Peyer's patch (tissue), 4 donors: Measurements from ENCODE around the gene MTUS2. TPM values are rescaled to one million over a fixed set of nuclear protein-coding genes. Genes with fewer than 3 reads are reported as not detected.

Experiments used
- DNase-seq, 3 donors: peaks; one replicate each; pipeline ENCODE4 v3.0.0-alpha.2; 2017 to 2019
- H3K27ac ChIP-seq, 4 donors: fragments of 200-600 bp; sonication (generic); one replicate each; pipeline ENCODE4 v1.5.1; 2016 to 2019
- H3K27me3 ChIP-seq, 2 donors: fragments of 200-600 bp; sonication (generic); one replicate each; pipeline ENCODE4 v1.5.1; 2019
- H3K36me3 ChIP-seq, 3 donors: fragments of 200-600 bp; sonication (generic); one replicate each; pipeline ENCODE4 v1.5.1; 2016 to 2019
- H3K4me1 ChIP-seq, 4 donors: fragments of 200-600 bp; sonication (generic); one replicate each; pipeline ENCODE4 v1.5.1; 2016 to 2019
- H3K4me3 ChIP-seq, 4 donors: fragments of 200-600 bp; sonication (generic); 1 replicate in 3 of 4; 2 replicates in 1 of 4; pipeline ENCODE4 v1.5.1; 2016 to 2019; ENCODE audit warnings: mild to moderate bottlenecking in 1 of 4
- H3K9me3 ChIP-seq, 4 donors: fragments of 200-600 bp; sonication (generic); one replicate each; pipeline ENCODE4 v1.5.1; 2016 to 2019; ENCODE audit warnings: mild to moderate bottlenecking in 1 of 4
- POLR2A ChIP-seq, 2 donors: fragments of 450-650 bp; IDR thresholded peaks; one replicate each; pipeline ENCODE4 v1.5.1; 2017; ENCODE audit warnings: antibody characterized with exemption in 2 of 2, mild to moderate bottlenecking in 2 of 2, moderate library complexity in 2 of 2
- total RNA-seq, 4 donors: library from RNA; depleted of rRNA; stranded (reverse); fragments of >200 nt; gene quantifications; one replicate each; pipeline ENCODE4 v1.1.0, GENCODE V29; 2016
- TF ChIP-seq, protein P1 (sequence below), 6 experiments: fragments of 450-650 bp in 4 of 6; fragments of 200-600 bp in 2 of 6; sonication (generic) in 1 of 6; IDR thresholded peaks; one replicate each; pipeline ENCODE4 v1.5.1; 2017 to 2019; ENCODE audit warnings: antibody characterized with exemption in 6 of 6, mild to moderate bottlenecking in 3 of 6, moderate library complexity in 1 of 6

The MTUS2 gene
- total RNA-seq, 4 donors from 2014 or later: 0.13 to 0.28 (median 0.18) TPM; not detected in 1

DNA sequence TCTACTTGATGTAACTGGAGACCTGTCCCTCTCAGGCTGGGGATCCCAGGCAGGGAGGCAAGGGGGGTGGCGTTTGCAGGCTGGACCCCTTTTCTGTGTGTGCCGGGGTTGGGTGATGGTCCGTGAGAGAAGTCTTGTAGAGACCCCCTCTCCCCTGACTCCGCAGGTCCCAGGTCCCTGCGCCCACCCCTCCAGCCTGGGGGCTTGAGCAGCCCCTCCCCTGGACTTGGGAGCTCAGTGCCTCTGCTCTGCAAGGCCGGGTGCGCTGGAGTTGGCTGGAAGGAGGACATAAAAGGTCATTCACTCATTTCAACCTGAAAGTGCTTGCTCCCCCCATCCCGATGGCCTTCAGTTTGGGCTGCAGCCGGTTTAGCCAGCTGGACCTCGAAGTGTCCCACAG lies 685.8 kb downstream of the MTUS2 start:
- TF ChIP-seq, protein P1, sequence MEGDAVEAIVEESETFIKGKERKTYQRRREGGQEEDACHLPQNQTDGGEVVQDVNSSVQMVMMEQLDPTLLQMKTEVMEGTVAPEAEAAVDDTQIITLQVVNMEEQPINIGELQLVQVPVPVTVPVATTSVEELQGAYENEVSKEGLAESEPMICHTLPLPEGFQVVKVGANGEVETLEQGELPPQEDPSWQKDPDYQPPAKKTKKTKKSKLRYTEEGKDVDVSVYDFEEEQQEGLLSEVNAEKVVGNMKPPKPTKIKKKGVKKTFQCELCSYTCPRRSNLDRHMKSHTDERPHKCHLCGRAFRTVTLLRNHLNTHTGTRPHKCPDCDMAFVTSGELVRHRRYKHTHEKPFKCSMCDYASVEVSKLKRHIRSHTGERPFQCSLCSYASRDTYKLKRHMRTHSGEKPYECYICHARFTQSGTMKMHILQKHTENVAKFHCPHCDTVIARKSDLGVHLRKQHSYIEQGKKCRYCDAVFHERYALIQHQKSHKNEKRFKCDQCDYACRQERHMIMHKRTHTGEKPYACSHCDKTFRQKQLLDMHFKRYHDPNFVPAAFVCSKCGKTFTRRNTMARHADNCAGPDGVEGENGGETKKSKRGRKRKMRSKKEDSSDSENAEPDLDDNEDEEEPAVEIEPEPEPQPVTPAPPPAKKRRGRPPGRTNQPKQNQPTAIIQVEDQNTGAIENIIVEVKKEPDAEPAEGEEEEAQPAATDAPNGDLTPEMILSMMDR (IDR thresholded peaks at IDR 0.05): no peak
- TF ChIP-seq POLR2A (IDR thresholded peaks at IDR 0.05): no peak
- peaks cover 0 to 13% (median 0%) of the 10 kb centered on the region in 4 donors for H3K4me1 ChIP-seq
- no peaks in the 10 kb centered on the region for H3K9me3 ChIP-seq
- H3K27ac ChIP-seq: no peak overlapping the region
- no peaks in the 10 kb centered on the region for H3K36me3 ChIP-seq
- DNase-seq: no peak
- H3K4me3 ChIP-seq: no peak overlapping the region
- H3K27me3 ChIP-seq: no peaks in the 10 kb centered on the region

DNA sequence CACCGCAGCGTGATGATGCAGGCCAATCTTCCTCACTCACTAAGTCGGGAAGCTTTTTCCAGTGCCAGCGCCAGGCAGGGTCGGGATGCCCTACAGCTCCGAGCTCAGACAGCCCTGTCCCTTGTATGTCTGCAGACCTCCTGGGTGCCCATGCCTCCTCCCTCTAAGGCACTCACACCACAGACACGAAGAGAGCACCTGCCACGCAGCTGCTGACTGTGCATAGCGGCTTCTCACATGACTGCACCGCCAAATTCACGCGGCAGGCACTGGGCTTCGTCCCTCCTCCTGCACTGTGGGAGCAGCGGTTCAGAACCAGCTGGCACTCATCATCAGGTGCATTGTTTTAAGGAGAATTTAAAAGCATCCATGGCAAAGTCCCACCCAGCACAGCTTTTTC lies 687.2 kb downstream of the MTUS2 start:
- DNase-seq: peak in 1 of 3 donors; percentile 36
- Histone ChIP-seq H3K36me3 (no peaks in the 10 kb centered on the region), H3K4me3 (no peak overlapping the region), H3K27ac (no peak overlapping the region), H3K27me3 (no peaks in the 10 kb centered on the region), H3K4me1 (peaks cover 0 to 13% (median 0%) of the 10 kb centered on the region in 4 donors), H3K9me3 (no peaks in the 10 kb centered on the region)
- TF ChIP-seq POLR2A (IDR thresholded peaks at IDR 0.05): no peak
- TF ChIP-seq, protein P1 (IDR thresholded peaks at IDR 0.05): no peak

DNA sequence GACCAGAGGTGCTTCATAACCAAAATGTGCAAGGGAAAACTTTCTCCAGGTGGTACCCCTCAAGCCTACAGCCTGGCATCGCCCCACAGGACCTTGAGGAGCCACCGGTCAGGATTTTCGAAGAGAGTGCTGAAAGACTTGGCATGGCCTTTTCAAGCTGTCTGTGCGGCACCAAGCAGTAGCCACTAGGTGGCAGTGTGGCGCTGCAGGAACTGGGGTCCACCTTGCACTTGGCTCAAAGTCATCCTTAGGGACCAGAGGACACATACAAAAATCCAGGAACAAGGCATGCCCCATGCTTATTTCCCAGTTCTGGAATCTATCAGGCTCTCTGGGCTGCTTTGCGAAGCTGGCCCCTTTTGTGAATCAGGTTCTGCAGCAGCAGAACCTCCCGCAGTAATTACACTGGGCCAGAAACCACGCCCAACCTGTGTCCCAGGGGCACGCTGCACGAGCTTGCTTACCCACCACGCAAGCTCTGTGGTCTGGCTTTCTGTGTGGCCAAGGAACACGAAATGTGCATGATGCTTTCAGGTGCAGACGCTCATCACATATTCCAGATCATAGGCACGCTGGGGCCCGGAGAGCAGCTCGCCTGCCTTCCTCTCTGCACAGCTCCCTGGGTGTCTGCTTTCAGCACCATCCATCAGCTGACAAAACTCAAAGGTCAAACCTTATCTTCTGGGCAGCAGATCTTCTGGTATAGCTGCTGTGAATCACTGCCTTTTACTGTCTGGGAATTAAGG lies 688.2 kb downstream of the MTUS2 start:
- Histone ChIP-seq H3K4me3 (no peak overlapping the region), H3K27ac (peak overlapping the region in 1 of 4 donors; percentile 64), H3K9me3 (no peaks in the 10 kb centered on the region), H3K4me1 (peaks cover 0 to 13% (median 0%) of the 10 kb centered on the region in 4 donors), H3K36me3 (no peaks in the 10 kb centered on the region), H3K27me3 (no peaks in the 10 kb centered on the region)
- peak; percentile 76 to 93 (median 90) for DNase-seq
- TF ChIP-seq, protein P1 (IDR thresholded peaks at IDR 0.05): peak; percentile 58 to 96 (median 92)
- TF ChIP-seq POLR2A (IDR thresholded peaks at IDR 0.05): no peak

DNA sequence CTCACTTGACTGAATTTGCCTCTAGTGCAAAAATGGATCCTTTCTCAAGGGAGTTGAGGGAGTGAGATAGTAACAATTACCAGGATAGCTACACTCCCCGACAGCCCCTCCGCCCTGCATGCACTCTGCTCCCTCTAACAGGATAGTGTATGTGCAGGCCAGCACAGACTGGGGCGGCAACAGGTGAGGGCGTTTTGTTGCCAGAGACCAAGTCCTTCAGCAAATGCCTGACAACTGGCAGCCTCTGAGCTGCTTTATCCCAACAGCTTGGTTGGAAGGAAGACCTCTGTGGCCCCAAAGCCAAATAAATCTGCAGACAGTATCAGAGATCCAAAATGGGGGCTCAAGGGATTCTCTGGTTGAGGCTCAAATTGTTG lies 688.7 kb downstream of the MTUS2 start:
- no peaks in the 10 kb centered on the region for H3K27me3 ChIP-seq
- DNase-seq: peak in 1 of 3 donors; percentile 63
- no peaks in the 10 kb centered on the region for H3K9me3 ChIP-seq
- TF ChIP-seq POLR2A (IDR thresholded peaks at IDR 0.05): no peak
- TF ChIP-seq, protein P1 (IDR thresholded peaks at IDR 0.05): no peak
- H3K4me1 ChIP-seq: peaks cover 0 to 13% (median 0%) of the 10 kb centered on the region in 4 donors
- H3K27ac ChIP-seq: peak overlapping the region in 2 of 4 donors; percentile 56 to 64
- H3K36me3 ChIP-seq: peaks cover 0 to 5% (median 0%) of the 10 kb centered on the region in 3 donors
- H3K4me3 ChIP-seq: no peak overlapping the region

DNA sequence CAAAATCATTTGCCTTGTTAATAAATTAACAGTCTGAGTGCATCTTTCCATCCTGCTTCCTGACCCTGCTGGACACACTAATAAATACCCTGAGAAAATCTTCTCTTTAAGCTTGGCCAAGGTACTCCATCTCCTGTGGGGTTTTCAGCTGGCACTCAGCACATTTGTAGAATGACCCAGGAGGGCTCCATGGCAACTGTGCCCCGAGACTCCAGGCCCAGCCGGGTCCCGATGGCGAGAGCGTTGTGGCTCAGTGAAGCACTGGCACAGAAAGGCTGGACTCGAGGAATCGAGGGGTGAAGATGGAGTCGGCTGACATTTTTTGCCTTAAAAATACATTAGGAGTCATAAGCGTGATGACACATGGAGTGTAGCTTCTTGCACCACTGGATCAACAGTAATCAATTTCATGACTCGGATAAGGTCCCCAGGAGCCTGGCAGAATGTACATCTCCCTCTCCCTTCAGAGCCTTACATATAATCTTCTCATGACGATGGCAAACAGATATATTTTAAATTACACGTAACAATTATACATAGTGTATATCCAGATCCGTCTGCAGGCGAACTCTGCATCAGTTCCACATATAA lies 690.0 kb downstream of the MTUS2 start:
- no peaks in the 10 kb centered on the region for H3K27me3 ChIP-seq
- no peak for TF ChIP-seq POLR2A (IDR thresholded peaks at IDR 0.05)
- TF ChIP-seq, protein P1 (IDR thresholded peaks at IDR 0.05): no peak
- no peak overlapping the region for H3K27ac ChIP-seq
- H3K4me1 ChIP-seq: peaks cover 0 to 13% (median 0%) of the 10 kb centered on the region in 4 donors
- no peak for DNase-seq
- no peaks in the 10 kb centered on the region for H3K9me3 ChIP-seq
- no peak overlapping the region for H3K4me3 ChIP-seq
- peaks cover 0 to 16% (median 0%) of the 10 kb centered on the region in 3 donors for H3K36me3 ChIP-seq
